WTC11 (cell line): ENCODE results near the gene GPC6.

ENCODE experiments used
- E2F5 ChIP-seq: sonication (generic); formaldehyde crosslinking; IDR thresholded peaks from 2 replicates; pipeline ENCODE4 v1.8.1; 2022; ENCODE audit warnings: mild to moderate bottlenecking, moderate library complexity, missing genetic modification reagents
- MAX ChIP-seq: sonication (generic); formaldehyde crosslinking; IDR thresholded peaks from 2 replicates; pipeline ENCODE4 v1.8.0; 2022; ENCODE audit warnings: mild to moderate bottlenecking, missing genetic modification reagents
- NFYB ChIP-seq: sonication (generic); formaldehyde crosslinking; conservative IDR thresholded peaks from 2 replicates; pipeline ENCODE4 v1.8.0; 2022; ENCODE audit warnings: low read depth, missing genetic modification reagents
- SP1 ChIP-seq: sonication (generic); formaldehyde crosslinking; conservative IDR thresholded peaks from 2 replicates; pipeline ENCODE4 v1.8.1; 2022; ENCODE audit warnings: missing genetic modification reagents
- ZBTB43 ChIP-seq: sonication (generic); formaldehyde crosslinking; IDR thresholded peaks from 2 replicates; pipeline ENCODE4 v1.8.1; 2023; ENCODE audit warnings: mild to moderate bottlenecking, missing genetic modification reagents
- ZNF138 ChIP-seq: sonication (generic); formaldehyde crosslinking; conservative IDR thresholded peaks from 2 replicates; pipeline ENCODE4 v1.8.1; 2022; ENCODE audit warnings: mild to moderate bottlenecking, moderate library complexity, missing genetic modification reagents
- ZNF423 ChIP-seq: fragments of 250-450 bp; sonication (Bioruptor Pico); IDR thresholded peaks from 2 replicates; pipeline ENCODE4 v2.1.2; 2022; ENCODE audit warnings: mild to moderate bottlenecking, moderate library complexity
- TF ChIP-seq, protein P1 (sequence below): fragments of 200-600 bp; IDR thresholded peaks from 2 replicates; pipeline ENCODE4 v1.8.0; 2022; ENCODE audit warnings: antibody characterized with exemption
- TF ChIP-seq, protein P2 (sequence below): fragments of 250-450 bp; sonication (Bioruptor Pico); conservative IDR thresholded peaks from 2 replicates; pipeline ENCODE4 v1.9.0; 2021; ENCODE audit warnings: mild to moderate bottlenecking

- TF ChIP-seq SP1 (CRISPR knock-in tag), result no peak
- TF ChIP-seq, protein P1, sequence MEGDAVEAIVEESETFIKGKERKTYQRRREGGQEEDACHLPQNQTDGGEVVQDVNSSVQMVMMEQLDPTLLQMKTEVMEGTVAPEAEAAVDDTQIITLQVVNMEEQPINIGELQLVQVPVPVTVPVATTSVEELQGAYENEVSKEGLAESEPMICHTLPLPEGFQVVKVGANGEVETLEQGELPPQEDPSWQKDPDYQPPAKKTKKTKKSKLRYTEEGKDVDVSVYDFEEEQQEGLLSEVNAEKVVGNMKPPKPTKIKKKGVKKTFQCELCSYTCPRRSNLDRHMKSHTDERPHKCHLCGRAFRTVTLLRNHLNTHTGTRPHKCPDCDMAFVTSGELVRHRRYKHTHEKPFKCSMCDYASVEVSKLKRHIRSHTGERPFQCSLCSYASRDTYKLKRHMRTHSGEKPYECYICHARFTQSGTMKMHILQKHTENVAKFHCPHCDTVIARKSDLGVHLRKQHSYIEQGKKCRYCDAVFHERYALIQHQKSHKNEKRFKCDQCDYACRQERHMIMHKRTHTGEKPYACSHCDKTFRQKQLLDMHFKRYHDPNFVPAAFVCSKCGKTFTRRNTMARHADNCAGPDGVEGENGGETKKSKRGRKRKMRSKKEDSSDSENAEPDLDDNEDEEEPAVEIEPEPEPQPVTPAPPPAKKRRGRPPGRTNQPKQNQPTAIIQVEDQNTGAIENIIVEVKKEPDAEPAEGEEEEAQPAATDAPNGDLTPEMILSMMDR, result no peak
- no peak for TF ChIP-seq NFYB (CRISPR knock-in tag)
- TF ChIP-seq MAX (CRISPR knock-in tag), result no peak
- TF ChIP-seq ZNF423 (CRISPR knock-in tag), result no peak
- no peak for TF ChIP-seq ZBTB43
- TF ChIP-seq E2F5 (CRISPR knock-in tag), result no peak
- TF ChIP-seq ZNF138 (CRISPR knock-in tag), result no peak
- TF ChIP-seq, protein P2, sequence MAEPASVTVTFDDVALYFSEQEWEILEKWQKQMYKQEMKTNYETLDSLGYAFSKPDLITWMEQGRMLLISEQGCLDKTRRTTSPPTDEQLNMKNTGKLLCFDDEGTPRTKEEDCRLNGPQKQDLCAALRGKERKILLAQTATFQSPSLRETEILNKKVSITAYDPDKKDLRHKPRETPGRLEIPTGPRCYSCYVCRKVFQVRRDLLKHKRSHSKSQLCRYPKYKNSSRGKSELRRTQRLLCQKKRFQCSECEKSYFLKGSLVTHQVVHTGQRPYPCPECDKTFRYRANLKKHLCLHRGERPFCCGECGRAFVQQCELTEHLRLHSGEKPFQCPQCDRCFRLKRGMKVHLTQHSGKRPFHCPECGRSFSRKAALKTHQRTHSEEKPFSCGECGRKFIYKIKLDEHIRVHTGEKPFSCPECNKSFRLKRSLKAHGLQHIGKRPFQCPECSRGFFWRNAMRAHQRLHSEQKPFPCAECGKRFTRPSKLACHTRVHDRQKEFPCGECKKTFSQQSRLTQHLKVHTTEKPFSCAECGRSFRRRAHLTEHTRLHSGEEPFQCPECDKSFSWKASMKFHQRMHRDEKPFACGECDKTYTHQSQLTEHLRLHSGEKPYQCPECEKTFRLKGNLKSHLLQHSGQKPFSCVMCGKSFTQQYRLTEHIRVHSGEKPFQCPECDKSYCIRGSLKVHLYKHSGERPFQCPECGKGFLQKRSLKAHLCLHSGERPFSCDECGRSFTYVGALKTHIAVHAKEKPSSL, result no peak
Observed at GRCh38 chr13:94140027-94140426, 913.4 kb downstream of the GPC6 start.
